Endothelial cell of umbilical vein (primary cell): ENCODE results near the gene TMEM214. TPM values are rescaled to one million over a fixed set of nuclear protein-coding genes. Genes with fewer than 3 reads are reported as not detected.

Experiments used
- BruUV-seq: library from RNA; stranded (reverse); fragments of 400-500 nt; replicated peaks from 2 replicates; lab custom pipeline; 2021; lab: Mats Ljungman, UMichigan
- CTCF ChIA-PET: fragments of 300-600, 350-600 bp; sonication (Branson Sonifier 250); formaldehyde crosslinking; loops from one replicate; lab custom pipeline; 2021; ENCODE audit warnings: antibody characterized with exemption, inconsistent platforms; lab: Charles Lee
- POLR2A ChIA-PET: fragments of 300-600, 350-600 bp; sonication (Branson Sonifier 250); formaldehyde crosslinking; loops from one replicate; lab custom pipeline; 2021; ENCODE audit warnings: antibody characterized with exemption, inconsistent platforms; lab: Charles Lee
- DNase-seq: peaks from one replicate; pipeline ENCODE4 v3.0.0-alpha.2; 2011; ENCODE audit warnings: low read depth, low spot score
- FAIRE-seq: peaks from 2 replicates; lab custom pipeline; 2011; peaks lifted over from hg19 to GRCh38; lab: Jason Lieb, UNC
- H2AFZ ChIP-seq: 2 replicates; pipeline ENCODE4 v1.6.0; 2012; ENCODE audit warnings: low read depth, low read length, control low read depth, inconsistent platforms
- H3K27ac ChIP-seq: 2 replicates; pipeline ENCODE4 v1.5.1; 2011; ENCODE audit warnings: low read depth, mild to moderate bottlenecking, control low read depth, low read length, moderate library complexity; ENCODE audit not compliant: insufficient read depth
- H3K27me3 ChIP-seq, 2 experiments: 2 replicates each; pipeline versions ENCODE4 v1.6.0 to v1.6.1; 2011; ENCODE audit warnings: low read length in 2 of 2, mixed read lengths in 1 of 2; ENCODE audit not compliant: control insufficient read depth in 2 of 2, insufficient read depth in 2 of 2
- H3K36me3 ChIP-seq, 2 experiments: 2 replicates in 1 of 2; 3 replicates in 1 of 2; pipeline ENCODE4 v1.5.1; 2011; ENCODE audit warnings: low read length in 2 of 2, mild to moderate bottlenecking in 1 of 2, moderate library complexity in 1 of 2; ENCODE audit not compliant: control insufficient read depth in 2 of 2, insufficient read depth in 2 of 2; ENCODE audit errors: extremely low read depth in 1 of 2
- H3K4me1 ChIP-seq: 3 replicates; pipeline ENCODE4 v1.5.1; 2011; ENCODE audit warnings: mild to moderate bottlenecking, low read length; ENCODE audit not compliant: control insufficient read depth, insufficient read depth; ENCODE audit errors: extremely low read depth
- H3K4me2 ChIP-seq: 2 replicates; pipeline ENCODE4 v1.6.1; 2011; ENCODE audit warnings: low read length, control low read depth, mixed read lengths; ENCODE audit not compliant: insufficient read depth
- H3K4me3 ChIP-seq, 3 experiments: fragments of 200-600 bp in 1 of 3; sonication (generic), shearing (Covaris generic) in 1 of 3; replicated peaks in 1 of 3; 2 replicates each; pipeline ENCODE4 v1.5.1; 2011 to 2016; ENCODE audit warnings: control low read depth in 3 of 3, low read length in 3 of 3, mild to moderate bottlenecking in 2 of 3, inconsistent platforms in 1 of 3, low read depth in 1 of 3, moderate library complexity in 1 of 3; ENCODE audit not compliant: insufficient read depth in 1 of 3
- H3K79me2 ChIP-seq: 2 replicates; pipeline ENCODE4 v1.6.0; 2012; ENCODE audit warnings: low read length, inconsistent platforms; ENCODE audit not compliant: control insufficient read depth, insufficient read depth
- H3K9ac ChIP-seq: replicated peaks from 2 replicates; pipeline ENCODE3; 2011; ENCODE audit warnings: low read length, control low read depth; ENCODE audit not compliant: insufficient read depth; ENCODE audit errors: extremely low read depth
- H3K9me1 ChIP-seq: replicated peaks from 3 replicates; pipeline ENCODE4 v1.6.0; 2011; ENCODE audit warnings: mild to moderate bottlenecking, low read length; ENCODE audit not compliant: control insufficient read depth, insufficient read depth; ENCODE audit errors: extremely low read depth
- H3K9me3 ChIP-seq: replicated peaks from 2 replicates; pipeline ENCODE4 v1.5.1; 2012; ENCODE audit warnings: low read length, inconsistent platforms; ENCODE audit not compliant: control insufficient read depth, insufficient read depth
- H4K20me1 ChIP-seq: replicated peaks from 2 replicates; pipeline ENCODE3; 2011; ENCODE audit warnings: mild to moderate bottlenecking, low read length; ENCODE audit not compliant: control insufficient read depth, insufficient read depth; ENCODE audit errors: extremely low read depth
- EZH2 ChIP-seq: IDR thresholded peaks from 2 replicates; pipeline ENCODE4 v1.6.1; 2012; ENCODE audit warnings: borderline replicate concordance, low read depth, mild to moderate bottlenecking, moderate library complexity, low read length, inconsistent platforms; ENCODE audit not compliant: severe bottlenecking
- FOS ChIP-seq: IDR thresholded peaks from 2 replicates; pipeline ENCODE4 v1.6.1; 2011; ENCODE audit warnings: mild to moderate bottlenecking, low read length, moderate library complexity, borderline replicate concordance; ENCODE audit not compliant: insufficient read depth
- GATA2 ChIP-seq: IDR thresholded peaks from 2 replicates; pipeline ENCODE4 v1.7.0; 2011; ENCODE audit warnings: low read depth, mild to moderate bottlenecking, moderate library complexity, mixed read lengths, low read length; ENCODE audit not compliant: insufficient read length, insufficient read depth
- JUN ChIP-seq: IDR thresholded peaks from 2 replicates; pipeline ENCODE4 v1.6.1; 2011; ENCODE audit warnings: borderline replicate concordance, low read depth; ENCODE audit not compliant: insufficient read length, insufficient read depth
- MYC ChIP-seq: IDR thresholded peaks from one replicate; pipeline ENCODE4 v1.6.1; 2011; ENCODE audit warnings: mild to moderate bottlenecking, low read depth, low read length
- POLR2A ChIP-seq: IDR thresholded peaks from 2 replicates; pipeline ENCODE4 v1.6.1; 2012; ENCODE audit warnings: low read depth, mild to moderate bottlenecking, control low read depth, low read length
- POLR2AphosphoS5 ChIP-seq: IDR thresholded peaks from 2 replicates; pipeline ENCODE4 v1.6.1; 2012; ENCODE audit warnings: low read depth, mild to moderate bottlenecking, control low read depth, low read length, moderate library complexity; ENCODE audit not compliant: insufficient read depth
- dilution Hi-C: fragments of 300-500 bp; cut with MboI; formaldehyde crosslinking; loops from one replicate; pipeline ENCODE4 v1.15.0; 2019; ENCODE audit warnings: low sequenced_read_pairs; ENCODE audit not compliant: extremely low pct_ligation_motif_present
- intact Hi-C: fragments of 100-400 bp; cut with micrococcal nuclease; formaldehyde crosslinking; loops from one replicate; pipeline ENCODE4 v1.10.0; 2022
- polyA plus RNA-seq, 4 experiments: library from polyadenylated mRNA; depleted of rRNA in 3 of 4; stranded (reverse) in 3 of 4; unstranded in 1 of 4; fragments of >200 nt; gene quantifications; 2 replicates each; pipeline versions ENCODE4 v1.2.1 to v1.2.3, GENCODE V29; 2011 to 2012; ENCODE audit warnings: missing spikeins in 1 of 4
- total RNA-seq: library from RNA; stranded (reverse); gene quantifications from 2 replicates; pipeline ENCODE4 v1.2.3, GENCODE V29; 2021
- TF ChIP-seq, protein P1 (sequence below): IDR thresholded peaks from 2 replicates; pipeline ENCODE4 v1.6.1; 2011; ENCODE audit not compliant: insufficient read depth, insufficient read length
- TF ChIP-seq, protein P2 (sequence below), 2 donors: IDR thresholded peaks; 1 replicate in 1 of 2; 2 replicates in 1 of 2; pipeline ENCODE4 v1.5.1; 2011; ENCODE audit warnings: low read length in 2 of 2, mild to moderate bottlenecking in 2 of 2, moderate library complexity in 2 of 2, control low read depth in 1 of 2, inconsistent platforms in 1 of 2, low read depth in 1 of 2; ENCODE audit not compliant: insufficient read depth in 1 of 2; ENCODE audit errors: extremely low read depth in 1 of 2

TMEM214 gene
- total and polyA plus RNA-seq, 2 donors (not counting 3 experiments of a cell fraction or from before 2014, with no cell fraction given), result 109 to 163 TPM

DNA sequence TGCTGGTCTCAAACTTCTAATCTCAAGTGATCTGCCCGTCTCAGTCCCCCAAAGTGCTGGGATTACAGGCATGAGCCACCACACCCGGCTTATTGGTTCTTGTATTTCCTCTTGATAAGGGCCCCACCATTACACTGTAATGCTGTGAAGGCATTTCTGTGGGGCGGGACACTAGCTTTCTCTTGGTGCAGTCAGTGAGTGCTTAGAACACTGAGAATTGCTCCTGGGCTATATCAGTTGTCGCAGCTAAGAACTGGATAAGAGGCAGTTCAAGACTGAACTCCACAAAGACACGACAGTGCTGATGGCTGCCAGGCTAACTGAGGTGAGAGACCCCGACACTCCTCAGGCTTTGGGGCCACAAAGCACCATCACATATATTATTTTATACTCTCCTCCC lies 55.9 kb downstream of the TMEM214 start:
- Histone ChIP-seq H3K79me2 (no peaks in the 10 kb centered on the region), H4K20me1 (no peaks in the 10 kb centered on the region), H3K4me3 (no peak overlapping the region), H2AFZ (no peak overlapping the region), H3K9ac (no peak overlapping the region), H3K4me1 (peaks cover 5% of the 10 kb centered on the region), H3K27me3 (no peaks in the 10 kb centered on the region), H3K36me3 (no peaks in the 10 kb centered on the region), H3K27ac (no peak overlapping the region), H3K9me1 (no peaks in the 10 kb centered on the region), H3K9me3 (no peaks in the 10 kb centered on the region), H3K4me2 (no peak overlapping the region)
- DNase-seq (no peak), FAIRE-seq (no peak)
- BruUV-seq, result no TSS peak
- CTCF ChIA-PET, result interaction anchor here (1.3 to 6.0 kb wide), 4 partner anchors 38 to 191 kb away, joined by 3 to 39 read pairs (median 13); partner anchors contain the start of gene AGBL5
- dilution Hi-C loops, result no loop called here
- intact Hi-C loops, result loop anchor here (5.0 kb wide), 1 partner anchor 241 kb away; the partner anchor contains the start of gene DPYSL5
- POLR2A ChIA-PET, result no interaction called here
- TF ChIP-seq POLR2AphosphoS5 (no peak), POLR2A (no peak), JUN (no peak), EZH2 (no peak), GATA2 (no peak), MYC (no peak), FOS (no peak)
- TF ChIP-seq, protein P1, sequence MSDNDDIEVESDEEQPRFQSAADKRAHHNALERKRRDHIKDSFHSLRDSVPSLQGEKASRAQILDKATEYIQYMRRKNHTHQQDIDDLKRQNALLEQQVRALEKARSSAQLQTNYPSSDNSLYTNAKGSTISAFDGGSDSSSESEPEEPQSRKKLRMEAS, result no peak
- TF ChIP-seq, protein P2, sequence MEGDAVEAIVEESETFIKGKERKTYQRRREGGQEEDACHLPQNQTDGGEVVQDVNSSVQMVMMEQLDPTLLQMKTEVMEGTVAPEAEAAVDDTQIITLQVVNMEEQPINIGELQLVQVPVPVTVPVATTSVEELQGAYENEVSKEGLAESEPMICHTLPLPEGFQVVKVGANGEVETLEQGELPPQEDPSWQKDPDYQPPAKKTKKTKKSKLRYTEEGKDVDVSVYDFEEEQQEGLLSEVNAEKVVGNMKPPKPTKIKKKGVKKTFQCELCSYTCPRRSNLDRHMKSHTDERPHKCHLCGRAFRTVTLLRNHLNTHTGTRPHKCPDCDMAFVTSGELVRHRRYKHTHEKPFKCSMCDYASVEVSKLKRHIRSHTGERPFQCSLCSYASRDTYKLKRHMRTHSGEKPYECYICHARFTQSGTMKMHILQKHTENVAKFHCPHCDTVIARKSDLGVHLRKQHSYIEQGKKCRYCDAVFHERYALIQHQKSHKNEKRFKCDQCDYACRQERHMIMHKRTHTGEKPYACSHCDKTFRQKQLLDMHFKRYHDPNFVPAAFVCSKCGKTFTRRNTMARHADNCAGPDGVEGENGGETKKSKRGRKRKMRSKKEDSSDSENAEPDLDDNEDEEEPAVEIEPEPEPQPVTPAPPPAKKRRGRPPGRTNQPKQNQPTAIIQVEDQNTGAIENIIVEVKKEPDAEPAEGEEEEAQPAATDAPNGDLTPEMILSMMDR (IDR thresholded peaks at IDR 0.05; ENCODE audit: extremely low read depth in 1 of 2, insufficient read depth in 1 of 2, low read depth in 1 of 2, low read length in 2 of 2), result no peak
